Activated T-cell treated with anti-CD3 and anti-CD28 coated beads, Interleukin-2, amount 50 U/mL, for 4 hours (primary cell): ENCODE measurements around the gene KANK2. TPM values are rescaled to one million over a fixed set of nuclear protein-coding genes. Genes with fewer than 3 reads are reported as not detected.

Source experiments
- ATAC-seq, 2 donors: fragments of 200-7000 bp; cut with Tn5 transposase; one replicate each; pipeline ENCODE4 v1.10.0; 2021
- DNase-seq: peaks from one replicate; pipeline ENCODE4 v3.0.0-alpha.2; 2020
- H3K27me3 Mint-ChIP-seq: one replicate; pipeline ENCODE4 v1.8.0; 2021; ENCODE audit warnings: low read depth, mixed read lengths
- H3K36me3 Mint-ChIP-seq: one replicate; pipeline ENCODE4 v1.8.0; 2022; ENCODE audit warnings: mixed read lengths; ENCODE audit not compliant: insufficient read depth
- H3K4me1 Mint-ChIP-seq: one replicate; pipeline ENCODE4 v1.8.0; 2021; ENCODE audit warnings: low read depth, mixed read lengths
- H3K4me3 Mint-ChIP-seq: one replicate; pipeline ENCODE4 v1.8.0; 2021; ENCODE audit warnings: mild to moderate bottlenecking, moderate library complexity, mixed read lengths
- H3K9me3 Mint-ChIP-seq: one replicate; pipeline ENCODE4 v1.8.0; 2021; ENCODE audit warnings: mixed read lengths
- total RNA-seq, 3 donors: library from RNA; stranded (reverse); gene quantifications; one replicate each; pipeline ENCODE4 v1.2.1, GENCODE V29; 2021

Gene KANK2
- total RNA-seq, 3 donors from 2014 or later = 0.58 to 0.96 (median 0.92) TPM

DNA sequence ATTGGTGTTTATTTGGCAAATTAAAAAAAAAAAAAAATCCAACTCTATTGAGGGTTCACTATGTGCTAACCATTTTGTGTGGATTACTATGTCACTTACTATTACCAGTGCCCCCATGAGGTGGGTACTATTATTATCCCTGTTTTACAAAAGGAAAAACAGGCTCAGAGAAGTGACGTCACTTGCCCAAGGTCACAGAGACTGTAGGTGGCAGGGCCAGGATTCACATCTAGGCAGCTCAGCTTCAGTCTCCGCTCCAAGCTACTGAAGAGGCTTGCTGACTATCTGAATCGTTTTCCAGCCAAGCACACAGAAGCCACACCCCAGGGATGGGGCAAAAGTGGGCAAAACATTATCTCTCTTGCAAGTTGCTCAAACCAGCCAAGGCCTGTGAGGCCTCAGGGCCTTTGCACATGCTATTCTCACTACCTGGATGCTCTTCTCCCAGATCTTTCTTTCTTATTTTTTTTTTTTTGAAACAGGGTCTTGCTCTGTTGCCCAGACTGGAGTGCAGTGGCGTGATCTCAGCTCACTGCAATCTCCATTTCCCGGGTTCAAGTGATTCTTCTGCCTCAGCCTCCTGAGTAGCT lies 37.2 kb upstream of the KANK2 start:
- no peaks in the 10 kb centered on the region for H3K27me3 Mint-ChIP-seq
- H3K36me3 Mint-ChIP-seq = no peaks in the 10 kb centered on the region
- no peaks in the 10 kb centered on the region for H3K4me1 Mint-ChIP-seq
- no peak overlapping the region for H3K4me3 Mint-ChIP-seq
- no peak for ATAC-seq
- peaks cover 5% of the 10 kb centered on the region for H3K9me3 Mint-ChIP-seq
- no peak for DNase-seq

DNA sequence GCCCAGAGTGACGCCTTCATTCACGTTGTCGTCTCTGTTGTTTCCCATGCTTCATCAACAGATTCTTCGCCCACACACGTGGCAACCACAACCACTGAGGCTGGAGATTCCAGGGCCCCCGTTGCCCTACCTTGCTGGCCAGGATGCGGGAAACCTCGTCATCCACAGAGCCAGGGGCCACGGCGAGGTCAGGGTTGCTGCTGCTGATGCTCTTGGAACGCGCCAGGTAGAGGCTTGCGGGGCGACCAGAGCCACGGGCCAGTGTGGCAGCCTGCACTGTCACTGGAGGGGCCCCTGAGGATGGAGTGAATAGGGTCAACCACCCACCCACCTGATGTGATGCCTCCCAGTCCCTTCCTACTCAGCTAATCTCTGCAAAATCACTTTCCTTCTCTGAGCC lies 35.7 kb upstream of the KANK2 start:
- H3K4me3 Mint-ChIP-seq = no peak overlapping the region
- H3K9me3 Mint-ChIP-seq = no peaks in the 10 kb centered on the region
- no peaks in the 10 kb centered on the region for H3K4me1 Mint-ChIP-seq
- DNase-seq (no peak), ATAC-seq (no peak)
- H3K27me3 Mint-ChIP-seq = no peaks in the 10 kb centered on the region
- no peaks in the 10 kb centered on the region for H3K36me3 Mint-ChIP-seq

DNA sequence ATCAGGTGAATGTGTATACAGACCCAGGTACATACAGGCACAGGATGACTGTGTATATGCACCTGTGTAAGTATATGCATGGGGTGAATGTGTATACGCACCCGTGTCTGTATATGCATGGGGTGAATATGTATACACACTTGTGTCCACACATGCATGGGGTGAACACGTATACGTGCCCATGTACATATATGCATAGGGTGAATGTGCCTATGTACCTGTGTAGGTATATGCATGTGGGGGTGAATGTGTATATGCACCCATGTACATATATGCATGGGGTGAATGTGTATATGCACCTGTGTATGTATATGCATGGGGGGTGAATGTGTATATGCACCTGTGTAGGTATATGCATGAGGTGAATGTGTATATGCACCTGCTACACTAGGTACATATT lies 35.2 kb upstream of the KANK2 start:
- H3K4me1 Mint-ChIP-seq = no peaks in the 10 kb centered on the region
- H3K36me3 Mint-ChIP-seq = no peaks in the 10 kb centered on the region
- no peaks in the 10 kb centered on the region for H3K27me3 Mint-ChIP-seq
- DNase-seq = no peak
- no peaks in the 10 kb centered on the region for H3K9me3 Mint-ChIP-seq
- H3K4me3 Mint-ChIP-seq = no peak overlapping the region
- no peak for ATAC-seq

DNA sequence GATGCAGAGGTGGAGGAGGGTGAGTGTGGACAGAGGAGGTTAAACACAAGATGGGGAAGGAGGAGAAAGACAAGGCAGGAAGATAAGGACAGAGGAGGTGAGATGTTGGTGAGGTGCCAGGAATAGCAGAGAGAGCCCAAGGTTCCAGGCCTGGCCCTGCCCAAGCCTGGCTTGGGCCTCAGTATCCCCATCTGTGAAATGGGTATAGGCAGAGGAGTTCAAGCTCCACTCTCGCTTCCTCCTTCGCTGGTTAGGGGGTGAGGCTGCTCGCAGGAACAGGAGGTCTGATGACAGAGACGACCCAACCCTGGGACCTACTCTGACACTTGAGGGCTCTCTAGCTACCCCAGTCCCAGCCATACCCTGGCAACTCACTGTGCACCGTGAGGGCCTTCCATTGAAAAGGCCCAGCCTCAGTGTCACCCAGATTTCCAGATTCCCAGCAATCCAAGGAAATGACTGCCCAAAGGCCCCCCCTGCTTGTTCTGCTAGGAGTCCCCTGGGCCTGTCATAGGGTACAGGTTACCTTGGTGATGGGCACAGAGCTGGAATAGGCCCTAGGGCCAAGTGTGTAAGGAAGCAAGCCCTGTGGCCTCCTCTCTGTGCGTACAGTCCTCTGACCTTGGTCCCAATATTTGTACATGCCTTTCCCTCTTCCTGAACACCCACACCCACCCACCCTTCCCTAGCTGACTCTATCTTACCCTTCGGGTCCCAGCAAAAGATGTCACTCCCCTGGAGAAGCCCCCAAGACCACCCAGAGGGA lies 33.5 kb upstream of the KANK2 start:
- DNase-seq = no peak
- H3K4me3 Mint-ChIP-seq = no peak overlapping the region

DNA sequence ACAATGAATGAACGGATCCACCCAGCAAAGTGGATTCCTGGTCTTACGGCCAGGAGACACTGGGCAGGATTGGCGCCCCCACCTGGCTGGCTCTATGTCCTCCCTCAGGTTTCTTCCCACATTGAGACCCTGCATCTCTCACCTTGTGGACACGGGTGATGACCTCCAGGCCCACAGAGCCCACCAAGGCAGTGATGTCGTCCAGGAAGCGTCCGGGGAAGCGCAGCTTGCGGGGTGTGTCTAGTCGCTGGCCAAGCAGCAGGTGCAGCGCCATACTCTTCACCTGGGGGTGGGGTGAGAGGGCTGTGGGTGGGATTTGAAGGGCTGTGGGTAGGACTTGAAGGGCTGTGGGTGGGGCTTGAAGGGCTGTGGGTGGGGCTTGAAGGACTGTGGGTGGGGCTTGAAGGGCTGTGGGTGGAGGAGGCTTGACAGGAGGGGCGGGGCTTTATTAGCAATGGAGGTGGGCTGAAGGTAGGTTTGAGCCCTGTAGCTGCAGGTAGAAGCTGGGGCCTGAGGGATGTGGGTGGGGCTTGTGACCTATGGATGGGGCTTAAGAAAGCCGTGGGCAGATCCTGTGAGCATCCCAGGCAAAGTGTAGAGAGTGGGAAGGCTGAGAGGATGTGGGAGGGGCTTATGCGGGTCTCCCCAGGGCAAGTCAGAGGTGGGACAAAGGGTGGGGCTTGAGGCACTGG lies 30.0 kb upstream of the KANK2 start:
- H3K4me3 Mint-ChIP-seq = no peak overlapping the region
- ATAC-seq (peak in 1 of 2 donors; percentile 10), DNase-seq (no peak)
- no peaks in the 10 kb centered on the region for H3K4me1 Mint-ChIP-seq
- no peaks in the 10 kb centered on the region for H3K27me3 Mint-ChIP-seq
- H3K9me3 Mint-ChIP-seq = no peaks in the 10 kb centered on the region
- no peaks in the 10 kb centered on the region for H3K36me3 Mint-ChIP-seq

More for the DNA sequence above, 33.5 kb upstream of the KANK2 start:
- no peaks in the 10 kb centered on the region for H3K27me3 Mint-ChIP-seq
- no peaks in the 10 kb centered on the region for H3K9me3 Mint-ChIP-seq
- no peaks in the 10 kb centered on the region for H3K4me1 Mint-ChIP-seq
- no peak for ATAC-seq
- H3K36me3 Mint-ChIP-seq = no peaks in the 10 kb centered on the region

DNA sequence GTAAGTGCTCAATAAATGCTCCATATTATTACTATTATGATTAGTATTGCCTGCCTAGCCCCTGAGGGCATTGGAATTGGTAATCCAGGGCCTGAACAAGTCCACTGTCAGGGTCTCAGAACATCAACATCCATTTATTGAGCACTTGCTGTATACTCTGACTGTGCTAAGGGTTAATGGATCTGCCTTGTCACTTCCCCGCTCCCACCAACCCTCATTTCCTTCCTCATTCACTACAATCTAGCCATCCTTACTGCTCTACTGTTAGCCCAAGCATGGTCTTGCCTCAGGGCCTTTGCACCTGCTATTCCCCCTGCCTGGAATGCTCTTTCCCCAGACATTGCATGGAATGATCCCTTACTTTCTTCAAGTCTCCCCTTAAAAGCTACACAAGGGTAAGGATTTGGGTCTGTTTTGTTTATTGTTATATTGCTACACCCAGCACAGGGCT lies 29.4 kb upstream of the KANK2 start:
- Mint-ChIP-seq H3K9me3 (peaks cover 3% of the 10 kb centered on the region), H3K36me3 (no peaks in the 10 kb centered on the region)
- ATAC-seq = no peak

DNA sequence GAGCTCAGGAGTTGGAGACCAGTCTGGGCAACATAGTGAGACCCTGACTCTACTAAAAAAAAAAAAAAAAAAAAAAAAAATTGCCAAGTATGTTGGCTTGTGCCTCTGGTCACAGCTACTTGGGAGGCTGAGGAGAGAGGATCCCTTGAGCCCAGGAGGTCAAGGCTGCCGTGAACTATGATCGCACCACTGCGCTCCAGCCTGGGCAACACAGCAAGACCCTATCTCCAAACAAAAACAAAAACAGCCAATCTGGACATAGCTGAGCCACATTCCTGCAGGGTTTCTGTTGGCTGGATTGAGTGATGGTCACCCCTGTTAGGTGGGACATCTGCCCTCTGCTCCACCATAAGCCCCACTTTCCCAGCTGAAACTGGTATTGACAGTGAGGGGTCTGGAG lies 28.5 kb upstream of the KANK2 start:
- Mint-ChIP-seq H3K36me3 (no peaks in the 10 kb centered on the region), H3K27me3 (no peaks in the 10 kb centered on the region), H3K4me3 (no peak overlapping the region), H3K4me1 (no peaks in the 10 kb centered on the region), H3K9me3 (peaks cover 12% of the 10 kb centered on the region)
- ATAC-seq (no peak), DNase-seq (no peak)

More for the DNA sequence above, 29.4 kb upstream of the KANK2 start:
- DNase-seq = no peak
- H3K27me3 Mint-ChIP-seq = no peaks in the 10 kb centered on the region
- H3K4me1 Mint-ChIP-seq = no peaks in the 10 kb centered on the region
- H3K4me3 Mint-ChIP-seq = no peak overlapping the region

DNA sequence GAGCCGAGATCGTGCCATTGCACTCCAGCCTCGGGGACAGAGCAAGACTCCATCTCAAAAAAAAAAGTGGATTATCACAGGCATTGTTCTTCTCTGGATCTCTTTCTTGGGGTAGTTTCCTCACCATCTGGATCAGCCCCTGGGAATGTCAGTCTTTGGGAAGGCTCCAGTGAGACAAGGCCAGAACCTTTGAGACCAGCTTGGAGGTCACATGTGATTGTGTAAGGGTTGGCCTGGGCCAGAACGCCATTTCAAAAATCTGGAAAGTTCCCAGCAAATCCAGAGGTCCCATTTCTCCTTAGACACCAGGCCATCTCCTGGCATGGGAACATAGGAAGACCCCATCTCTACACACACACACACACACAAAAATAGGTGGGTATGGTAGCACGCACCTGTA lies 27.8 kb upstream of the KANK2 start:
- peaks cover 2% of the 10 kb centered on the region for H3K36me3 Mint-ChIP-seq
- no peak for ATAC-seq

DNA sequence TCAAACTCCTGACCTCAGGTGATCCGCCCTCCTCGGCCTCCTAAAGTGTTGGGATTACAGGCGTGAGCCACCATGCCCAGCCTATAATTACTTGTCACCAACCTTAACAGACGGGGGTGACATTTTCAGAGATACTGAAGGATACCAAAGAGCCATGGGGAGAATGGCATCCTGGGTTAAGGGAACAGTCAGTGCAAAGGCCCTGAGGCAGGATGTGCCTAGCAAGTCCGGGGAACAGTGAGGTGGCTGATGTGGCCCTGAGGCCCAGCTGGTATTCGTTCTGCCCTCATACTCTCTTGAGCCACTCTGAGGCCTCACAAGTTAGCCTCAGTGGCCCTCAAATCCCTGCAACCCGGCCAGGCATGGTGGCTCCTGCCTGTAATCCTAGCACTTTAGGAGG lies 27.1 kb upstream of the KANK2 start:
- peaks cover 17% of the 10 kb centered on the region for H3K9me3 Mint-ChIP-seq
- ATAC-seq (no peak), DNase-seq (no peak)
- no peak overlapping the region for H3K4me3 Mint-ChIP-seq
- peaks cover 2% of the 10 kb centered on the region for H3K36me3 Mint-ChIP-seq
- peaks cover 4% of the 10 kb centered on the region for H3K27me3 Mint-ChIP-seq
- H3K4me1 Mint-ChIP-seq = no peaks in the 10 kb centered on the region

More for the DNA sequence above, 27.8 kb upstream of the KANK2 start:
- DNase-seq = no peak
- peaks cover 4% of the 10 kb centered on the region for H3K27me3 Mint-ChIP-seq
- no peaks in the 10 kb centered on the region for H3K4me1 Mint-ChIP-seq
- peaks cover 17% of the 10 kb centered on the region for H3K9me3 Mint-ChIP-seq
- no peak overlapping the region for H3K4me3 Mint-ChIP-seq

DNA sequence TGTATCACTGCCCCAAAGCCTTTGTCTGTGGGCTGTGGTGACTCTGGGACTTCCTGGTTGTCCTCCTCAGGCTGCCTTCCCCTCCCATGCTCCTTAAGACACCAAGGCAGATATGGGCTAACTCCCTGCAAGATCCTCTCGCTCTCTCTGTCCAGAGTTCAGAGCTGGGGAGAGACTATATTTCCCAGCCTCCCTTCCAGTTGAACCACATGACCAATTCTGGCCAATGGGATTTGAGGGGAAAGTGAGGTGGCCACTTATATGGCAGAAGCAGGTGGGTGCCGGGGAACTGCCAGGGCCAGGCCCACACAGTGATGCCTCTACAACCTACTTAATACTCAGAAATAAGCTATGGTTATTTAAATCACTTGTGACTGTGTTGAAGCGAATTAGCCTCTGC lies 25.9 kb upstream of the KANK2 start:
- peaks cover 4% of the 10 kb centered on the region for H3K27me3 Mint-ChIP-seq
- H3K36me3 Mint-ChIP-seq = peaks cover 2% of the 10 kb centered on the region
- DNase-seq (no peak), ATAC-seq (no peak)
- no peak overlapping the region for H3K4me3 Mint-ChIP-seq
- peaks cover 17% of the 10 kb centered on the region for H3K9me3 Mint-ChIP-seq
- H3K4me1 Mint-ChIP-seq = no peaks in the 10 kb centered on the region

DNA sequence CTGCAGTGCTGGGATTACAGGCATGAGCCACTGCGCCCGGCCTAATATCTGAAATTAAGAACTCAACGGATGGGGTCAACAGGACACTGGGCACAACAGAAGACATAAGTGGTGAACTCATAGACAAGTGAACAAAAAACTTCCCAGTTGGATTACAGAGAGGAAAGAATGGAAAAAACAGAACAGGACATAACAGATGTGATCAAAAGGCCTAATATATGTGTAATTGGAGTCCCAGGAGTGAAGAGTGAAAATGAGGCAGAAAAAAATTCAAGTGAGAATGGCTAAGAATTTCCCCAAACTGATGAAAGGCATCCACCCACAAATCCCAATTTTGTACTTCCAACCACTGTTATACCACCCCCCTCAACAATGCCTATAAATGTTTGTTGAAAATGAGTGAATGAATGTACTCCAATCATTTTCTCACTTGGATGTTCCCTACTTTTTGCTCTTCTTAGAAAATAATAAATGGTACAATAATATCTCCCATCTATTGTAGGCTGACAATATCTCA lies 23.8 kb upstream of the KANK2 start:
- Mint-ChIP-seq H3K4me1 (no peaks in the 10 kb centered on the region), H3K9me3 (peaks cover 17% of the 10 kb centered on the region), H3K4me3 (no peak overlapping the region), H3K27me3 (peaks cover 4% of the 10 kb centered on the region), H3K36me3 (peaks cover 2% of the 10 kb centered on the region)
- no peak for ATAC-seq
- DNase-seq = no peak

DNA sequence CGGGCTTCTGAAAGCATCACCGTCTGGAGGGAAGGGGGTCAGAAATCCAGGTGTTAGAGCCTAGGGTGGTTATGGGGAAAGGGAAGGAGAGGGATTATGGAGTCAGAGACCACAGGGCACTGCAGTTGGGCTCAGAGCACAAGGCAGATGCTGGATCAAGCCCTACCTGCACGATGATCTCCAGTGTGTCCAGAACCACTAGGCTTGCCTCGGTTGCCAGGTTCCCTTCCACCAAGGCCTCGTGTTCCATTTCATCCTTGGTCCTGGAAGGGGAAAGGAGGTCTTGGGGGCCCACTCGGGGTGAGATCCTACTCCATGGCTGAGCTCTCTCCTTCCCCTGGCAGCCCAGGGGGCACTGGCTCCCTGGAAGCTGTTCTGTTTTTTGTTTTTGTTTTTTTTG lies 17.0 kb upstream of the KANK2 start:
- Mint-ChIP-seq H3K4me3 (no peak overlapping the region), H3K4me1 (no peaks in the 10 kb centered on the region), H3K9me3 (no peaks in the 10 kb centered on the region), H3K36me3 (no peaks in the 10 kb centered on the region), H3K27me3 (peaks cover 4% of the 10 kb centered on the region)
- ATAC-seq (no peak), DNase-seq (no peak)

DNA sequence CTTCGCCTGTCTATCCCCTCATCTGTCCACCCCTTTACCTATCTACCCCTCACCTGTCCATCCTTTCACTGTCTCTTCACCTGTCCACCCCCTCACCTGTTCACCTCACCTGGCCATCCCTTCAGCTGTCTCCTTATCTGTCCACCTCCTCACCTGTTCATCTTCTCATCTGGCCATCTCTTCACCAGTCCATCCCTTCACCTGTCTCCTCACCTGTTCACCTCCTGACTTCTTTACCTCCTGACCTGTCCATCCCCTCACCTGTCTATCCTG lies 13.2 kb upstream of the KANK2 start:
- H3K36me3 Mint-ChIP-seq = no peaks in the 10 kb centered on the region
- no peaks in the 10 kb centered on the region for H3K4me1 Mint-ChIP-seq
- DNase-seq = no peak
- no peak overlapping the region for H3K4me3 Mint-ChIP-seq
- ATAC-seq = no peak
- peaks cover 6% of the 10 kb centered on the region for H3K27me3 Mint-ChIP-seq
- H3K9me3 Mint-ChIP-seq = no peaks in the 10 kb centered on the region

DNA sequence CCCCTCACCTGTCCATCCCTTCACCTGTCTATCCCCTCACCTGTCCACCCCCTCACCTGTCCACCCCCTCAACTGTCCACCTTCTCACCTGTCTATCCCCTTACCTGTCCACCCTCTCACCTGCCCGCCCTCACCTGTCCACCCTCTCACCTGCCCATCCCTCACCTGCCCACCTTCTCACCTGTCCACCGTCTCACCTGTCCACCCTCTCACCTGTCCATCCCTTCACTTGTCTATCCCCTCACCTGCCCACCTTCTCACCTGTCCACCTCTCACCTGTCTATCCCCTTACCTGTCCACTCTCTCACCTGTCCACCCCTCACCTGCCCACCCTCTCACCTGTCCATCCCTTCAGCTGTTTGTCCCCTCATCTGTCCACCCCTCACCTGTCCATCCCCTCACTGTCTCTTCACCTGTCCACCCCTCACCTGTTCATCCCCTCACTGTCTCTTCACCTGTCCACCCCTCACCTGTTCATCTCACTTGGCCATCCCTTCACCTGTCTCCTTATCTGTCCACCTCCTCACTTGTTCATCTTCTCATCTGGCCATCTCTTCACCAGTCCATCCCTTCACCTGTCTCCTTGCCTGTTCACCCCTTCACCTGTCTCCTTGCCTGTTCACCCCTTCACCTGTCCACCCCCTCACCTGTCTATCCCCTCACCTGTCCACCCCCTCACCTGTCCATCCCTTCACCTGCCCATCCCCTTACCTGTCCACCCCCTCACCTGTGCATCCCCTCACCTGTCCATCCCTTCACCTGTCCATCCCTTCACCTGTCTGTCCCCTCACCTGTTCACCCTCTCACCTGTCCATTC lies 12.7 kb upstream of the KANK2 start:
- no peak for ATAC-seq
- Mint-ChIP-seq H3K36me3 (no peaks in the 10 kb centered on the region), H3K9me3 (no peaks in the 10 kb centered on the region), H3K27me3 (peaks cover 2% of the 10 kb centered on the region), H3K4me3 (no peak overlapping the region), H3K4me1 (no peaks in the 10 kb centered on the region)
- DNase-seq = no peak
